GM19351 (cell line): ENCODE data around the gene IGF1.
"Not testable (repeated sequence)": the region's sequence is repeated elsewhere in the genome, so short reads cannot be mapped to it uniquely, and the experiment has no call there.

Source experiments
- ATAC-seq: cut with Tn5 transposase; IDR thresholded peaks from one replicate; pipeline ENCODE4 v1.9.1; 2021; ENCODE audit warnings: mild to moderate bottlenecking, moderate library complexity; ENCODE audit not compliant: unreplicated experiment

The IGF1 gene

GRCh38 chr12:102462795-102463465 lies 17.4 kb downstream of the IGF1 start:
- no peak for ATAC-seq

GRCh38 chr12:102462386-102462785 lies 18.0 kb downstream of the IGF1 start:
- ATAC-seq = no peak

- ATAC-seq = no peak
Measured at GRCh38 chr12:102461501-102461900, 18.9 kb downstream of the IGF1 start.

DNA sequence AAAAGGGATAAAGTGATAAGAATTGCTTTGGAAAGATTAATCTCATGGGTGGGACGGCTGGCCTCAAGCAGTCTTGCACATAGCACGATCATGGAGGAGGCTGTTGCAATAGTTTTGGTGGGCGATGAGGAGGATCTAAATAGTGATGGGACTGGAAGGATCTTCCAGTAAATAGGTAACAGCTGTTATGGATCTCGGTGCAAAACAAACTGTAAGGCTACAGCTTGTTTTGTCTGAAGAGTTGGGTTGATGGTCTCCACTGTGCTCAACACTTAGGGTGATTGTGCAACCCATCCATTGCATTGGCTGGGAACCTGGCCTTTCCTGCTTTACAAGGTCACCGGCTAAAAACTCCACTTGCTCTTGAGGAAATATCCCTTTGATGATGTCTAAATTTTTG lies 21.0 kb downstream of the IGF1 start:
- ATAC-seq = no peak

- no peak for ATAC-seq
Measured at GRCh38 chr12:102454808-102455760, 25.3 kb downstream of the IGF1 start.

DNA sequence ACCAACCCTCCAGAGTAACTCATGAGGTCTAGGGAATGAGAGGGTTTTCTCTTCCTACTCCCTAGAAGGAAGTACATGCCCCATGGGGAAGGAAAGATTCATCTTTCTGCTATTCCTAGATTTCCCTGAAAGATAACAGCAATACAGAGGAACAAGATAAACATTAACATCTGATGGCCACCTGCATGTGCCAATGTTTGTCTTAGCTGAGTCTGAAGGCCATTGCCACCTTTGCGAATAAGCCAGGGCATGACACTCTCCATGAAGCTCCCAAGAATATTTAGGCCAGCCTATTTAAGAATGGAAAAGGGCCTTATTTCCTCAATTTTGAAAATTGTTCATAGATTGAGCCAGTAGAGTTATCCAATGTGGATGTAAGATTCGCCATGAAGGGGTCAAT lies 26.0 kb downstream of the IGF1 start:
- no peak for ATAC-seq

GRCh38 chr12:102452605-102453004 lies 27.8 kb downstream of the IGF1 start:
- no peak for ATAC-seq

- ATAC-seq = not testable (repeated sequence)
Measured at GRCh38 chr12:102449018-102449417, 31.3 kb downstream of the IGF1 start.

DNA sequence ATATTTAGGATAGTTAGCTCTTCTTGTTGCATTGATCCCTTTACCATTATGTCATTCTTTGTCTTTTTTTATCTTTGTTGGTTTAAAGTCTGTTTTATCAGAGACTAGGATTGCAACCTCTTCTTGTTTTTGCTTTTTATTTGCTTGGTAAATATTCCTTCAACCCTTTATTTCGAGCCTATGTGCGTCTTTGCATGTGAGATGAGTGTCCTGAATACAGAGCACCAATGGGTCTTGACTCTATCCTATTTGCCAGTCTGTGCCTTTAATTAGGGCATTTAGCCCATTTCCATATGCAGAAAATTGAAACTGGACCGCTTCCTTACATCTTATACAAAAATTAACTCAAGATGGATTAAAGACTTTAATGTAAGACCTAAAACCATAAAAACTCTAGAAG lies 32.9 kb downstream of the IGF1 start:
- ATAC-seq = not testable (repeated sequence)

GRCh38 chr12:102444707-102445106 lies 35.7 kb downstream of the IGF1 start:
- no peak for ATAC-seq

- no peak for ATAC-seq
Measured at GRCh38 chr12:102444093-102444492, 36.3 kb downstream of the IGF1 start.

DNA sequence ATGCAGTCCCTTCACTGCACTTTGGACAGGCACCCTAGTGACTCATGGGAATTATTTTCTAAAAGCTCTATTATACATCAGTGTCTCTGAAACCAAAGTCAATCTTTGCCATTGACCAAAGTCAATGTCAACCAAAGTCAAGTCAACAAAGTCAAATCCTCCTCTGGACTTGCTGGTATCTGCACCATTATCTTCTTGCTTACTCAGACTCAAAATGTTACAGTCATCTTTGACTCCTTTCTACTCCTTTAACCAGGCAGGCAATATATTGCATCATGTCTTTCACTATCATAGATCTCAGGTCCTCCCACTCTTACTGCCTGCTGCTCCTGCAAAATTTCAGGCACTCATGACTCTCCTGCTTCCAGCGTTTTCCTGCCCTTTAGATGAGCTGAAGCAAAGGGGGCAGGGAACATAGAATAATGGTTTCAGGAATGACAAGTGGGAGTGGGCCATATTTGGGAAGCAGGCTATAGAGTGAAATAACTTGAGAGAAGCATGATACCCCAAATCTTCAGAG lies 39.2 kb downstream of the IGF1 start:
- no peak for ATAC-seq

- no peak for ATAC-seq
Measured at GRCh38 chr12:102439426-102440405, 40.6 kb downstream of the IGF1 start.

- ATAC-seq = no peak
Measured at GRCh38 chr12:102438827-102439210, 41.5 kb downstream of the IGF1 start.

- ATAC-seq = no peak
Measured at GRCh38 chr12:102438047-102438826, 42.1 kb downstream of the IGF1 start.

DNA sequence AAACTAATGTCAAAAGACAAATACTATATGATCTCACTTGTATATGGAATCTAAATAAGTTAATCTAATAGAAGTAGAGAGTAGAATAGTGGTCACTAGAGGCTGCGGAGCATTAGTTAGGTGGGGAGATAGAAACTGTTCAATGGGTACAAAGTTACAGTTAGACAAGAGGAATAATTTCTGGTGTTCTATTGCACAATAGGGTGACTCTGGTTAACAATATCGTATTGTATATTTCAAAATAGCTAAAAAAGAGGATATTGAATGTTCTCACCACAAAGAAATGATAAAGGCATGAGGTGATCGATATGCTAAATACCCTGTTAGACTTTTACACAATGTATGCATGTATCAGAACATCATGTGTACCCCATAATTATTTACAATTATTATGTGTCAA lies 42.9 kb downstream of the IGF1 start:
- no peak for ATAC-seq

GRCh38 chr12:102436867-102437266 lies 43.5 kb downstream of the IGF1 start:
- no peak for ATAC-seq

GRCh38 chr12:102435827-102436436 lies 44.4 kb downstream of the IGF1 start:
- no peak for ATAC-seq

- no peak for ATAC-seq
Measured at GRCh38 chr12:102433304-102433703, 47.1 kb downstream of the IGF1 start.

- ATAC-seq = no peak
Measured at GRCh38 chr12:102430661-102431060, 49.7 kb downstream of the IGF1 start.
